ENCODE measurements around the gene SHOX.
"Not testable (repeated sequence)": the region's sequence is repeated elsewhere in the genome, so short reads cannot be mapped to it uniquely, and the experiment has no call there.

Gene SHOX

DNA sequence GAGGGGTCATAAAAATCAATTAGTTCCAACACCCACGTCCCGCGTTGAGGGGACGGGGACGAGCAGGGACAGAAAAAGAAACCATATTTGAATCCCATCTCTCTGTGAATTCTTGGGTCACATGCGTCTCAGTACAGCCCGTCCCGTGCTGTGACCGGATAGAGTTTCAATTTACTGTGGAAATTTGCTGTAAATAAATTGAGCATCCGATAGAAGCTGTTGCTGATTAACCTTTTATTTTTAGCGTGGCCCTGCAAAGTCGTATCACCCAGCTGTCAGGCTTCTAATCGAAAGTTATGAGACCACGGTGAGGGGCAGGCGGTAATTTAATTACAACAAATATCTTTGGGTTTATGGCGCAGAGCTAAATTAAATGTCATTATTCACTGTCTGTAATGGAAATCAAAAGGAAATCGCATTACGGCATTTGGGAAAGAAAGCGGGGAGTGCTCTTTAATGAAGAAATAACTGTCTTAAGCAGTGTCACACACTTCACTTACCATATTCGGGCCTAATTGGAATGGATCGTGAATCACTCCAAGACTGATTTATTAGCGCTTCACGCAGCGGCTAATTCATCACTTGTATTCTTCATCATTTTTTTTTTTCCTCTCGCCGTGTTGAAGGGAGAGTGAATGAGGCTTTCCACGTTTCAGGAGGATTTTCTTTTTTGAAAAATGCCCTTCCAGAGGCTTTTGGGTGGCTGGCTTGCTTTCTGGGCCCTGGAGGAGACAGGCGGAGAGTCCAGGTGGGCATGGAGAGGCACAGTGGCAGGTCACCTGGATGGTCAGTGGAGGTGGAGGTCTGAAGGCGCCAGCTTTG is 7.3 kb downstream of the SHOX start:
- DNase-seq (ENCODE audit: low spot score): no peak

DNA sequence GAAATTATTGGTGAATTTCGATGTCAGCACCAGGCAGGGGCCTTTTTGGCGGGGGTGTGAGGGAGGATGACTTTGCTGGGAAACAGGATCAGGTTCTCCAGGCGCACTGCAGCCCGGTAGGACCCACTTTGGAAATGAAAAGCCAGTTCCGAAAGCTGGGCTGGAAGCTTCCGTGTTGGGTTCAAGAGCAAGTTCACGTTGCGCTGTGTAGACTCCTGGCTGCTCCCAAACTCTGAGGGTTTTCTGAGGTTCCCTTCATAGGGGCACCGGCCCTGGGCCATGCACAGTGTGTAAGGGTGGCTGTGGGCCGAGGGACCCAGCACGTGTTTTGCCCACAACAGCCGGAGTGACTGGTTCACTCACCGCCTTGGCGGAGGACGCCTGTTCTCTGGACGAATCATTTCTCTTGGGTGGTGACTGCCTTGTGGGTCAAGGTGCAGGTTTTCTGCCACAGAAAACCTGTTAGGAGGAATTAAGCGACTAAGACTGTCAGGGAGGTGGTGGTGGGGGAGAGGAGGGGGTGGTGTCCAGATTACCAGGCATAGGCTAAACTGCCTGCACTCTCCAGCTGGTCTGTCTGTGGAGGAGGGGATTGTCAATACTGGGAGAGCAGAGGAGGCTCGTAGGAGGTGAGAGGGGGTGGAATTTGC is 8.0 kb downstream of the SHOX start:
- DNase-seq (ENCODE audit: low spot score): no peak

DNA sequence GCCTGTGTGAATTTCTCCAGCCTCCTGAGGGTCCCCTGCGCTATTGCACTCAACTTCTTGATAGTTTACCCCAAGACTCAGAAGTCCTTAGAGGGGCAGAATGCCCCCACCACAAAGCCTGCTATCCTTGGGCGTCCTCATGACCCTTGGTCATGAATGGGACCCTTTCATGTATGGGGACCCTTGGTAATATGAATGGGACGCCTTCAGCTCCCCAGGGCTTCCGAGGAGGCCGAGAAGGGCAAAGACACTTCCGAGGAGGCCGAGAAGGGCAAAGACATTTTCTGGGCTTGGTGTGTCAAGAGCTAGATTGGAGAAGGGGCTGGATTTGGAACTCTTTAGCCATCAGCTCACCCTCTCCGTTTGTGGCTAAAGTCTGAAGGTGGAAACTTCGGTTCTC is 8.6 kb downstream of the SHOX start:
- DNase-seq (ENCODE audit: low spot score): no peak

GRCh38 chrX:640641-641040 is 10.1 kb downstream of the SHOX start:
- DNase-seq (ENCODE audit: low spot score): no peak

DNA sequence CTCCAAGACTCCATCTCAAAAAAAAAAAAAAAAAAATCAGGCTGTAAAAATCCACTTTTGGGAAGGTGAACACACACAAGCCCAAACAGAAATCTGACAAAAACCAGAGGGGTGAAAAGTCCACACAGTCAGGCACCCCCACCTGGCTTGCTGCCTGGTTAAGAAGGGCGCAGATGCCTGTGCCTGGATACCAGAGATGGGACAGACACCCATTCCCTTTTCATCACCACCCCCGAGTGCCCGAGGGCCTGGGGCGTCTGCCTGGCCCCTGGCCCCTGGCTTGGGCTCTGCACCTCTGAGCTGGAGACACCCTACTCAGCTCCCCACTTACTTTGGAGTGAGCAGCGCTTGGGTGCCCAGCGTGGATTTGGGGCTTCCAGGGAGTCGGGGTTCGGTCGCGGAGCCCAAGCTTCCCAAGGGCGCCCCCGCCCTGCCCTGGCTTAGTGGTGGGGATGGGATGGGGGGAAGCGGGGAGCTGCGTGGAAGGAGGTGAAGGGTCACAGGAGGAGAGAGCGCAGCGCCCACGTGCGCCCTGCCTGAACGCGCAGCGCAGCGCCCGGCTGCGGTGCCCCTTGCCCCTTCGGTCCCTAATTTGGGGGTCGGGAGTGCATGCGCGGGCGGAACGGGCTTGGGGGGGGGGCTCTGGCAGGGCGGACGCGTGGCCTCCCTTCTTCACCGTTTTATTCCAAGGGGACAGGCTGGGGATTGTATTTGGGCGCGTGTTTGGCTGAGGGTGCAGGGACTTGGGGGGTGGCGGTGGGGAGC is 11.3 kb downstream of the SHOX start:
- no peak for DNase-seq (ENCODE audit: low spot score)

- DNase-seq (ENCODE audit: low spot score): no peak
Measured at GRCh38 chrX:642436-643240, 12.0 kb downstream of the SHOX start.

GRCh38 chrX:643241-643595 is 12.6 kb downstream of the SHOX start:
- no peak for DNase-seq (ENCODE audit: low spot score)

DNA sequence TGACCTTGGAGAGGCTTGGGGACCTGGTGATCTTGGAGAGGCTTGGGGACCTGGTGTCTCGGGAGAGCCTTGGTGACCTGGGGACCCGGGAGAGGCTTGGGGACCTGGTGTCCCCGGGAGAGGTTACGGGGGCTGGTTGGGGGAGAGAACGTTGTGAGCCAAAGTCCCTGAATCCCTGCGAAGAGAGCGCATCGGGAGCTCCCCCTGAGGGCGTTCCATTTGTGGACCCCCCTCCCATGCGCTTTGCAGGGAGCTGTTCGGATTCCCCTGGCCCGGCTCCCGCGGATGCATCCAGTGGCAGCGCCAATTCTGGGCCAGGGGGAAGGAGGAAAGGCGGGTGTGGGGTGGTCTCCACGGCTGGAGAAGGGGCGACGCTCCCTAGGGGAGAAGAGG is 13.3 kb downstream of the SHOX start:
- DNase-seq (ENCODE audit: low spot score): no peak

DNA sequence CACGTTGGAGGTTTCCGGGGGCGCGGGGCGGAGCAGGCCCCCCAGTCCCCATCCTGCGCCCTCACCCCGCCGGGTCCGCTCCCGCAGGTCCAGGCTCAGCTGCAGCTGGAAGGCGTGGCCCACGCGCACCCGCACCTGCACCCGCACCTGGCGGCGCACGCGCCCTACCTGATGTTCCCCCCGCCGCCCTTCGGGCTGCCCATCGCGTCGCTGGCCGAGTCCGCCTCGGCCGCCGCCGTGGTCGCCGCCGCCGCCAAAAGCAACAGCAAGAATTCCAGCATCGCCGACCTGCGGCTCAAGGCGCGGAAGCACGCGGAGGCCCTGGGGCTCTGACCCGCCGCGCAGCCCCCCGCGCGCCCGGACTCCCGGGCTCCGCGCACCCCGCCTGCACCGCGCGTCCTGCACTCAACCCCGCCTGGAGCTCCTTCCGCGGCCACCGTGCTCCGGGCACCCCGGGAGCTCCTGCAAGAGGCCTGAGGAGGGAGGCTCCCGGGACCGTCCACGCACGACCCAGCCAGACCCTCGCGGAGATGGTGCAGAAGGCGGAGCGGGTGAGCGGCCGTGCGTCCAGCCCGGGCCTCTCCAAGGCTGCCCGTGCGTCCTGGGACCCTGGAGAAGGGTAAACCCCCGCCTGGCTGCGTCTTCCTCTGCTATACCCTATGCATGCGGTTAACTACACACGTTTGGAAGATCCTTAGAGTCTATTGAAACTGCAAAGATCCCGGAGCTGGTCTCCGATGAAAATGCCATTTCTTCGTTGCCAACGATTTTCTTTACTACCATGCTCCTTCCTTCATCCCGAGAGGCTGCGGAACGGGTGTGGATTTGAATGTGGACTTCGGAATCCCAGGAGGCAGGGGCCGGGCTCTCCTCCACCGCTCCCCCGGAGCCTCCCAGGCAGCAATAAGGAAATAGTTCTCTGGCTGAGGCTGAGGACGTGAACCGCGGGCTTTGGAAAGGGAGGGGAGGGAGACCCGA is 14.0 kb downstream of the SHOX start:
- no peak for DNase-seq (ENCODE audit: low spot score)

DNA sequence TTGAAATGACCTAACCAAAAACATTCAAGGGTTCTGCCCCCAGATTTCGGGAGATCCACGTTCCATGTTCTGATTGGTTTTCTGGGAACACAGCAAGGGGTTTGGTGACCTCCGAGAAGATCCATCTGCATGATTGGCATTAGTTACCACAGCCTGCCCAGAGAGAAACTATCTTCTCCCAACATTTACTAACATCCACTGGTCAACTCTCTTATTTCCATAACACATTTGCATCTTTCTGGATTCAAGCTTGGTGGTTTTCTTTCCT is 15.6 kb downstream of the SHOX start:
- no peak for DNase-seq (ENCODE audit: low spot score)

DNA sequence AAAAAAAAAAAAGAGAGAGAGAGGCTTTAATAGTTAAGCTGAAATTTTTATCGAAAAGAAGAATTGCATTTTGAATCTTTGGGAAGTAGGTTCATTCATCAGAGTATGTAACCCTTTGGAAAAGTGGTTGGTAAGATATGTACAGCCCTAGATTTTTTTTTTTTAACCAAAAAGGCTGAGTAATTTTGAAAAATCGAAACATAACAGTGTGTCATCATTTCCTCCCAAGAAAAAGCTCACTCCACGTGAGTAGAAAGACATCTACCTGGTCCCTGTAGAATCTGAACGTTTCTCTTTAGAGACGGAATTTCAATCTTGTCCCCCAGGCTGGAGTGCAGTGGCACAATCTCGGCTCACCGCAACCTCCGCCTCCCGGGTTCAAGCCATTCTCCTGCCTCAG is 16.2 kb downstream of the SHOX start:
- DNase-seq (ENCODE audit: low spot score): no peak

GRCh38 chrX:649166-649565 is 18.6 kb downstream of the SHOX start:
- no peak for DNase-seq (ENCODE audit: low spot score)

- no peak for DNase-seq (ENCODE audit: low spot score)
Measured at GRCh38 chrX:650324-650723, 19.7 kb downstream of the SHOX start.

GRCh38 chrX:650811-651210 is 20.2 kb downstream of the SHOX start:
- DNase-seq (ENCODE audit: low spot score): no peak

- DNase-seq (ENCODE audit: low spot score): not testable (repeated sequence)
Measured at GRCh38 chrX:651922-652321, 21.3 kb downstream of the SHOX start.

DNA sequence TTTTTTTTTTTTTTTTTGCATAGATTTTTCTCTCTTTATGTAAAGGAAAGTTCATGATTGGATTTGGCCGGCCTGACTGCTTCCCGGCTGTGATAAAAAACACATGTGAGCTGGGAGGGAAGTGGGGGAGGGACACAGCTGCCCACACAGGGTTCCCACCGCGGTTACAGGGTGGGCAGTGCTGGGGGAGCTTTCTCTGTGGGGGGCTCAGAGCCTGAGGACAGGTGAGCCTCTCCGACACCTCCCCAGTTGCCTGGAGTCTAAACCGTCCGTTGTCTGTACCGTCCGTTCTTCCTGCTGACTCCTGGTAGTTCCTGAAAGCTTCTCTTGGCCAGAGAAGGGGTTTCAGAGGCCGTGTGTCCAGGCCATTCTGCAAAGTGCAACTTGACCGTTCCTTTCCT is 21.8 kb downstream of the SHOX start:
- no peak for DNase-seq (ENCODE audit: low spot score)

GRCh38 chrX:653306-653705 is 22.7 kb downstream of the SHOX start:
- DNase-seq (ENCODE audit: low spot score): no peak

GRCh38 chrX:661154-661553 is 30.6 kb downstream of the SHOX start:
- no peak for DNase-seq (ENCODE audit: low spot score)

DNA sequence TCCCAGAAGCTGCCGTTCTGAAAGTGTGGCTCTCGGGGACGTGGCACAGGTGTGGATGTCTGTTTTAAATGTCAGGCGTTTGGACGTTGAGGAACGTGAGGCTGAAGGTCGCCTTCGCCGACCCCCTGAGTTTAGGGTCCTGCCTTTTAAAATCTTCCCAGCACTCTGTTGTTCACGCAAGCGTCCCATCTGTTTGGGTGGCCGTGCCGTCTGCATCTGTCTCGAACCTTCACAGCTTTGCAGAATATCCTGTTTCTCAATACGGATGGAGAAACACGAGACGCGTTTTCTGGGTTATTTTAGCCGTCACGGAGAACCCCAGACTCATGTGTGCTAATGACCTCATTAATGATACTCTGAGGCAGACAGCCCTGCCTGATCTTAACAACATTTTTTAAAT is 31.5 kb downstream of the SHOX start:
- DNase-seq (ENCODE audit: low spot score): no peak

GRCh38 chrX:663841-664240 is 33.2 kb downstream of the SHOX start:
- DNase-seq (ENCODE audit: low spot score): no peak

Data from CD4-positive, alpha-beta T cell treated with Interleukin-15 for 4 hours (primary cell).